ENCODE results near the gene NLK. TPM values are rescaled to one million over a fixed set of nuclear protein-coding genes. Genes with fewer than 3 reads are reported as not detected.

NLK gene
- total RNA-seq, 1 experiment from 2014 or later, result 14.9 TPM

DNA sequence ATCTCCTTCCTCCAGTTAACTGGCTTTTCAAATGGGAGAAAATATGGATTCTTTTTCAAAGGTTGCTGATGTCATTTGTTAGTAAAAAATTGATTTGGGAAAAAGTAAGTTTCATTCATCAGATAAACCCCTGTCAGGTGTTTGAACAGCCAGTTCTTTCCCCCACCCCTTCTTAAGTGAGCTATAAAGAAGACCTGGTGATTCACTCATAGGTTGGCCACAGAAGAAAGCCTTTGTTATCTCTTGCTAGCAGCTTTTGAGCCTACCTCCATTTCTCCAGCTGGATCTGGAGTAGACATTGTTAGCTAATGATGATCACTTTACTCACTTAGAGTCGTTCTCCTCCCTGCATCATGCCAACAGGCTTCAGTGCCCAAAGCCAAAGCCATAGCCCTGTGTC is 63.0 kb downstream of the NLK start:
- H3K9ac ChIP-seq (ENCODE audit: low read length), result no peak overlapping the region
- CTCF ChIA-PET, result no interaction called here
- no peak for ATAC-seq
- no TSS peak for BruUV-seq (replicated peaks)
- H3K27me3 ChIP-seq (ENCODE audit: low read length), result no peaks in the 10 kb centered on the region
- H2AFZ ChIP-seq (ENCODE audit: low read length), result no peak overlapping the region
- H3K4me2 ChIP-seq (ENCODE audit: low read length), result no peak overlapping the region
- no peak overlapping the region for H3K27ac ChIP-seq (ENCODE audit: low read length)
- no peaks in the 10 kb centered on the region for H3K9me3 ChIP-seq (ENCODE audit: low read length)
- H3K4me1 ChIP-seq (ENCODE audit: insufficient read depth, low read length), result no peaks in the 10 kb centered on the region
- no peaks in the 10 kb centered on the region for H4K20me1 ChIP-seq (ENCODE audit: low read length)
- TF ChIP-seq EZH2phosphoT487 (IDR thresholded peaks at IDR 0.05; ENCODE audit: borderline replicate concordance, low read length) (no peak), EZH2 (IDR thresholded peaks at IDR 0.05; ENCODE audit: low read length, unreplicated experiment) (no peak), CTCF (conservative IDR thresholded peaks at IDR 0.05; ENCODE audit: low read depth, low read length) (no peak)
- intact Hi-C loops (cut with micrococcal nuclease), result loop anchor here (5.0 kb wide), 1 partner anchor 58 kb away; no protein-coding TSS in a partner anchor
- no peak overlapping the region for H3K4me3 ChIP-seq (ENCODE audit: low read length)
- H3K79me2 ChIP-seq (ENCODE audit: low read length), result 0 out of 2 replicates have a peak, but pooled peaks cover 2% of the 10 kb centered on the region
- H3F3A ChIP-seq (ENCODE audit: low read length, unreplicated experiment), result no peaks in the 10 kb centered on the region
- POLR2A ChIA-PET (ENCODE audit: unreplicated experiment), result no interaction called here
- H3K36me3 ChIP-seq (ENCODE audit: low read depth, low read length), result no peaks in the 10 kb centered on the region
- no peaks in the 10 kb centered on the region for H3K9me2 ChIP-seq (replicated peaks; ENCODE audit: low read length)
- no peak for DNase-seq

DNA sequence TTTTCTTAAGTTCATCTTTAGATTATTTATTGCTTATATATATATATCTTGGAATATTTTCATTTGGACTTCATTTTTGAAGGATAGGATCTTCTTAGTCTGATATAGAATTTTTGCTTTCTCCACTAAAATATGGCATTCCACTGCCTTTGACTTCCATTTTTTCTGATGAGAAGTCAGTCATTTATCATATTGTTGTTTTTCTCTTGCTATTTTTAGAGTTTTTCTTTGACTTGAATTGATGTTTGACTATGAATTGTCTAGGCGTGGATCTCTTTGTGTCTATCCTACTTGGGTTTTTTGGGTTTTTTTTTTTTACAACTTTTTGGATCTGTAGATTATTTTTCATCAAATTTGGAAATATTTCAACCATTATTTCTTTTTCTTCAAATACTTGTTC is 67.7 kb downstream of the NLK start:
- ATAC-seq, result no peak
- peaks cover 6% of the 10 kb centered on the region; the same call in 1 of the 2 replicates for H3K4me1 ChIP-seq (ENCODE audit: insufficient read depth, low read length)
- intact Hi-C loops (cut with micrococcal nuclease), result no loop called here
- H3K9ac ChIP-seq (ENCODE audit: low read length), result no peak overlapping the region
- H3K4me3 ChIP-seq (ENCODE audit: low read length), result no peak overlapping the region
- ChIA-PET POLR2A (ENCODE audit: unreplicated experiment) (no interaction called here), CTCF (no interaction called here)
- H3F3A ChIP-seq (ENCODE audit: low read length, unreplicated experiment), result no peaks in the 10 kb centered on the region
- H3K79me2 ChIP-seq (ENCODE audit: low read length), result peaks cover 4% of the 10 kb centered on the region; the same call in 1 of the 2 replicates
- no peaks in the 10 kb centered on the region for H3K27me3 ChIP-seq (ENCODE audit: low read length)
- no peak for DNase-seq
- no peak overlapping the region for H3K27ac ChIP-seq (ENCODE audit: low read length)
- TF ChIP-seq EZH2 (IDR thresholded peaks at IDR 0.05; ENCODE audit: low read length, unreplicated experiment), result no peak
- TF ChIP-seq EZH2phosphoT487 (IDR thresholded peaks at IDR 0.05; ENCODE audit: borderline replicate concordance, low read length), result no peak
- no peak for TF ChIP-seq CTCF (conservative IDR thresholded peaks at IDR 0.05; ENCODE audit: low read depth, low read length)
- no peaks in the 10 kb centered on the region for H3K9me2 ChIP-seq (replicated peaks; ENCODE audit: low read length)
- no peaks in the 10 kb centered on the region for H4K20me1 ChIP-seq (ENCODE audit: low read length)
- no peaks in the 10 kb centered on the region for H3K9me3 ChIP-seq (ENCODE audit: low read length)
- no peaks in the 10 kb centered on the region for H3K36me3 ChIP-seq (ENCODE audit: low read depth, low read length)
- no TSS peak for BruUV-seq (replicated peaks)
- H3K4me2 ChIP-seq (ENCODE audit: low read length), result no peak overlapping the region
- H2AFZ ChIP-seq (ENCODE audit: low read length), result no peak overlapping the region

DNA sequence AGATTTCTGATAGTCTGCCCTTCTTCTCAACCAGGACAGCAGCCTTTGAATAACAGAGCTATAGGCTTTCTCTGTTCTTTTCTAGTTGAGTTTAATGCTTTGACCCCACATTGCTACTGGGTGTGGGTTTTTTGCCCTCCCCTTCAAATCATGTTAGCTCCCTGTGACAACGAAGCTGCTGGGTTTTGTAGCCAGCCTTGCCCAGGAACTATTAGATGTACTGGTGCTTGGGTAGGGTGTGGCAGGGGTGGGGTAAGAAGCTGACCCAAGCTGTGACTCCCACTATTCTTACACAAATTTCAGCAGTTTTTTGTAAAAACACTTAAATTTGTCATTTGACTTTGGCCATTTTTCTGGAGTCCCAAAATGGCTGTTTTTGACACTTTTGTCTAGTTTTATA is 69.7 kb downstream of the NLK start:
- 0 out of 2 replicates have a peak overlapping the region, but pooled peaks have one; percentile 17 for H3K9ac ChIP-seq (ENCODE audit: low read length)
- BruUV-seq (replicated peaks), result no TSS peak

More for the DNA sequence above, 69.7 kb downstream of the NLK start:
- H3K27me3 ChIP-seq (ENCODE audit: low read length), result no peaks in the 10 kb centered on the region
- H3K79me2 ChIP-seq (ENCODE audit: low read length), result peaks cover 6% of the 10 kb centered on the region; the same call in 1 of the 2 replicates
- H4K20me1 ChIP-seq (ENCODE audit: low read length), result no peaks in the 10 kb centered on the region
- ATAC-seq (peak; percentile 58), DNase-seq (no peak)
- no peaks in the 10 kb centered on the region for H3K36me3 ChIP-seq (ENCODE audit: low read depth, low read length)
- ChIA-PET CTCF (interaction anchor here (0.5 kb wide), 1 partner anchor 906 kb away, joined by 3 read pairs; no protein-coding TSS in a partner anchor), POLR2A (ENCODE audit: unreplicated experiment) (no interaction called here)
- H3K9me2 ChIP-seq (replicated peaks; ENCODE audit: low read length), result no peaks in the 10 kb centered on the region
- H2AFZ ChIP-seq (ENCODE audit: low read length), result no peak overlapping the region
- TF ChIP-seq EZH2phosphoT487 (IDR thresholded peaks at IDR 0.05; ENCODE audit: borderline replicate concordance, low read length) (no peak), CTCF (conservative IDR thresholded peaks at IDR 0.05; ENCODE audit: low read depth, low read length) (no peak)
- intact Hi-C loops (cut with micrococcal nuclease), result no loop called here
- H3K4me3 ChIP-seq (ENCODE audit: low read length), result no peak overlapping the region
- H3F3A ChIP-seq (ENCODE audit: low read length, unreplicated experiment), result no peaks in the 10 kb centered on the region
- peaks cover 6% of the 10 kb centered on the region; the same call in 1 of the 2 replicates for H3K4me1 ChIP-seq (ENCODE audit: insufficient read depth, low read length)
- peak overlapping the region; percentile 37 for H3K27ac ChIP-seq (ENCODE audit: low read length)
- peak overlapping the region; percentile 49; the same call in 1 of the 2 replicates for H3K4me2 ChIP-seq (ENCODE audit: low read length)
- no peaks in the 10 kb centered on the region for H3K9me3 ChIP-seq (ENCODE audit: low read length)
